ENCODE data around the gene EXO1. TPM values are rescaled to one million over a fixed set of nuclear protein-coding genes. Genes with fewer than 3 reads are reported as not detected.
"Not testable (repeated sequence)": the region's sequence is repeated elsewhere in the genome, so short reads cannot be mapped to it uniquely, and the experiment has no call there.

EXO1 gene
- total and polyA plus RNA-seq, 11 donors: 0.07 to 4.1 (median 0.55) TPM; not detected in 5

DNA sequence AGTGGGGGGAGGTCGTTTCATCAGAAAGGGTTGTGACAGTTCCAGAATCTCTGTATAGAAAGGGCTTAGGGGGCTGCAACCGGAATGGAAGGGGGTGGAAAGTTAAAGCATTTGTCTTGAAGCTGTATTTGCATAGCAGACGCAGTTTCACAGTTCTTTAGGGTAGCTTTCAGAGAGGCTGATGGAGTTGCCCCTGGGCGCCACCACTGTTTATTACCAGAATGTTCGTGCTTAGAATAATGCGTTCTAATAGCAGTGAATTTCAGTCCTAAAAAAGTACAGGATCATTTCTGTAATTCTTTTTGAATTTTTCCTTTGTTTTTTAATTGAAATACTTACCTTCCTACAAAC lies 1.3 kb downstream of the EXO1 start:
- ATAC-seq: no peak
- intact Hi-C loops (cut with DNase I): loop anchor here in 3 of 10 donors (5.0 to 10.0 kb wide), 4 partner anchors 207 to 325 kb away; partner anchors contain the start of genes CHML (in 2 of the 3), KMO (in 2 of the 3) and OPN3 (in 2 of the 3)
- H3K27me3 ChIP-seq: no peaks in the 10 kb centered on the region
- no peaks in the 10 kb centered on the region for H3K9me3 ChIP-seq
- TF ChIP-seq, protein P1, sequence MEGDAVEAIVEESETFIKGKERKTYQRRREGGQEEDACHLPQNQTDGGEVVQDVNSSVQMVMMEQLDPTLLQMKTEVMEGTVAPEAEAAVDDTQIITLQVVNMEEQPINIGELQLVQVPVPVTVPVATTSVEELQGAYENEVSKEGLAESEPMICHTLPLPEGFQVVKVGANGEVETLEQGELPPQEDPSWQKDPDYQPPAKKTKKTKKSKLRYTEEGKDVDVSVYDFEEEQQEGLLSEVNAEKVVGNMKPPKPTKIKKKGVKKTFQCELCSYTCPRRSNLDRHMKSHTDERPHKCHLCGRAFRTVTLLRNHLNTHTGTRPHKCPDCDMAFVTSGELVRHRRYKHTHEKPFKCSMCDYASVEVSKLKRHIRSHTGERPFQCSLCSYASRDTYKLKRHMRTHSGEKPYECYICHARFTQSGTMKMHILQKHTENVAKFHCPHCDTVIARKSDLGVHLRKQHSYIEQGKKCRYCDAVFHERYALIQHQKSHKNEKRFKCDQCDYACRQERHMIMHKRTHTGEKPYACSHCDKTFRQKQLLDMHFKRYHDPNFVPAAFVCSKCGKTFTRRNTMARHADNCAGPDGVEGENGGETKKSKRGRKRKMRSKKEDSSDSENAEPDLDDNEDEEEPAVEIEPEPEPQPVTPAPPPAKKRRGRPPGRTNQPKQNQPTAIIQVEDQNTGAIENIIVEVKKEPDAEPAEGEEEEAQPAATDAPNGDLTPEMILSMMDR (IDR thresholded peaks at IDR 0.05): no peak
- no peak for TF ChIP-seq POLR2A (IDR thresholded peaks at IDR 0.05)
- WGBS, 4 donors: 34 to 41% (median 41%) methylated on average over 6 of the region's 6 CpGs
- H3K4me1 ChIP-seq: peaks cover 0 to 14% (median 10%) of the 10 kb centered on the region in 12 donors
- H3K27ac ChIP-seq: no peak overlapping the region
- DNase-seq: no peak
- peak overlapping the region in 1 of 12 donors; percentile 88 for H3K4me3 ChIP-seq
- H3K36me3 ChIP-seq: no peaks in the 10 kb centered on the region

DNA sequence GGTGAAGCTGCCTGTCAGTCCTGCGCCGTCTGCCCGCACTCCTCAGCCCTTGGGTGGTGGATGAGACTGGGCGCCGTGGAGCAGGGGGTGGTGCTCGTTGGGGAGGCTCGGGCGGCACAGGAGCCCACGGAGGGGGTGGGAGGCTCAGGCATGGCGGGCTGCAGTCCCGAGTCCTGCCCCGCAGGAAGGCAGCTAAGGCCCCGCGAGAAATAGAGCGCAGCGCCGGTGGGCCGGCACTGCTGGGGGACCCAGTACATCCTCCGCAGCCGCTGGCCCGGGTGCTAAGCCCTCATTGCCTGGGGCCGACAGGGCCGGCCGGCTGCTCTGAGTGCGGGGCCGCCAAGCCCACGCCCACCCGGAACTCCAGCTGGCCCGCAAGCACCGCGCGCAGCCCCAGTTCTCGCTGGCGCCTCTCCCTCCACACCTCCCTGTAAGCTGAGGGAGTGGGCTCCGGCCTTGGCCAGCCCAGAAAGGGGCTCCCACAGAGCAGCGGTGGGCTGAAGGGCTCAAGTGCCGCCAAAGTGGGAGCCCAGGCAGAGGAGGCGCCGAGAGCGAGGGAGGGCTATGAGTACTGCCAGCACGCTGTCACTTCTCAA lies 7.6 kb downstream of the EXO1 start:
- 95 to 97% (median 97%) methylated on average over 23 to 41 of the region's 41 CpGs for WGBS, 4 donors
- intact Hi-C loops (cut with DNase I); H3K4me1 ChIP-seq; H3K27me3 ChIP-seq; ATAC-seq; H3K27ac ChIP-seq; H3K9me3 ChIP-seq; DNase-seq; H3K36me3 ChIP-seq; H3K4me3 ChIP-seq: not testable (repeated sequence)

DNA sequence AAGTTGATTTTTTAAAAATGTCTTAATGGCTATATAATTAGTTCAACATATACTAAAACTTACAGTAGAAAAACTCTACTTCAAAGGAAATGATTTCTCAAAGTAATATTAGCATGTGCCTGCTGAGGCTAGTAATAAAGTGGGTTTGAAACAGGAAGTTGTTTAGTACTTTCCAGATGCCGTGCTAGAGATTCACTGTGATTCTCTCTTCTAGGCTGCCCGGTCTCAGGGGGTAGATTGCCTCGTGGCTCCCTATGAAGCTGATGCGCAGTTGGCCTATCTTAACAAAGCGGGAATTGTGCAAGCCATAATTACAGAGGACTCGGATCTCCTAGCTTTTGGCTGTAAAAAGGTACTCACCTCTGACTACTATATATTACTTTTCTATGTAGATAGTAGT lies 9.1 kb downstream of the EXO1 start:
- intact Hi-C loops (cut with DNase I): no loop called here
- H3K4me1 ChIP-seq: no peaks in the 10 kb centered on the region
- ATAC-seq: no peak
- DNase-seq: no peak
- 78 to 87% (median 81%) methylated on average over 6 of the region's 6 CpGs for WGBS, 4 donors
- no peaks in the 10 kb centered on the region for H3K9me3 ChIP-seq
- TF ChIP-seq POLR2A (IDR thresholded peaks at IDR 0.05): no peak
- TF ChIP-seq, protein P1 (IDR thresholded peaks at IDR 0.05): no peak
- H3K27me3 ChIP-seq: no peaks in the 10 kb centered on the region
- no peak overlapping the region for H3K27ac ChIP-seq
- H3K4me3 ChIP-seq: no peak overlapping the region
- H3K36me3 ChIP-seq: no peaks in the 10 kb centered on the region

DNA sequence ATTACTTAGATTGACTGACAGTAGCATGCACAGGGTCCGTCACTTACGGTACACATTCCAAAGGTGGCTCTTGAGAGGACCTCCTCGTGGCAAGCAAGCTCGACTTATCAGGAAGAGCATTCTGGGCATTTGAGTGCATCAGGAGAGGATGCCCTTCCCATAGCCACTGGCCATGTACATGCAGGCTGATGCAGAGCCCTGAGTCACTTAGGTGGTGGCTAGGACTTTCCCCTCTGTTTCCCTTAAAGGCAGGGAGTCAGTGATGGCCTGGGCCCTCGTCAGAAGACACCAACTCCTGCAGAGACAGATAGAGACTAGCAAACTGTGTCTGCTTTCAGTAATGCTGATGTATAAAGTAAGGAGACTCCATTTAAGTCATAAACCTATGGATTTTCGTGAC lies 12.9 kb downstream of the EXO1 start:
- WGBS, 4 donors: 70 to 75% (median 74%) methylated on average over 6 of the region's 6 CpGs
- Histone ChIP-seq H3K4me1 (no peaks in the 10 kb centered on the region), H3K9me3 (no peaks in the 10 kb centered on the region), H3K36me3 (no peaks in the 10 kb centered on the region), H3K27me3 (no peaks in the 10 kb centered on the region), H3K4me3 (no peak overlapping the region), H3K27ac (no peak overlapping the region)
- intact Hi-C loops (cut with DNase I): no loop called here
- ATAC-seq (no peak), DNase-seq (no peak)
- TF ChIP-seq POLR2A (IDR thresholded peaks at IDR 0.05): no peak
- TF ChIP-seq, protein P1 (IDR thresholded peaks at IDR 0.05): no peak

DNA sequence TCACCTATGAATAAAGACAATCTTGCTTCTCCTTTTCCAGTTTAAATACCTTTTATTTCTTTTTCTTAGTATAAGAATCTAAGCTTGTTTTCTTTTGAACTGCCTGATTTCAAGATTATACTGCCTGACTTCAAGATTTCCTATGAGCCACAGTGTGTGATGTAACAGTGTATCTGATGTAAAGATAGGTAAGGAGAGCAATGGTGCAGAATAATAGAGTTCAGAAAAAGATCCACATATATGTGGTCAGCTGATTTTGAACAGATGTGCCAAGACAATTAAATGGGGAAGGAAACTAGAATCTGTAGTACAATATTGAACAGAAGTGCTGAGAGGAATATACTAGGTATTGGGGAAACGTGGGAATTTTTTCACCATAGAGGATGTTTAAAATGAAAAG lies 21.0 kb downstream of the EXO1 start:
- Histone ChIP-seq H3K4me3 (no peak overlapping the region), H3K27ac (no peak overlapping the region), H3K9me3 (no peaks in the 10 kb centered on the region), H3K27me3 (no peaks in the 10 kb centered on the region), H3K36me3 (no peaks in the 10 kb centered on the region), H3K4me1 (no peaks in the 10 kb centered on the region)
- no peak for TF ChIP-seq POLR2A (IDR thresholded peaks at IDR 0.05)
- TF ChIP-seq, protein P1 (IDR thresholded peaks at IDR 0.05): no peak
- intact Hi-C loops (cut with DNase I): no loop called here
- WGBS, 4 donors: 72 to 80% (median 76%) methylated on average over 1 of the region's 1 CpG
- DNase-seq: no peak
- no peak for ATAC-seq
